ENCODE data around the gene MATN4.

DNA sequence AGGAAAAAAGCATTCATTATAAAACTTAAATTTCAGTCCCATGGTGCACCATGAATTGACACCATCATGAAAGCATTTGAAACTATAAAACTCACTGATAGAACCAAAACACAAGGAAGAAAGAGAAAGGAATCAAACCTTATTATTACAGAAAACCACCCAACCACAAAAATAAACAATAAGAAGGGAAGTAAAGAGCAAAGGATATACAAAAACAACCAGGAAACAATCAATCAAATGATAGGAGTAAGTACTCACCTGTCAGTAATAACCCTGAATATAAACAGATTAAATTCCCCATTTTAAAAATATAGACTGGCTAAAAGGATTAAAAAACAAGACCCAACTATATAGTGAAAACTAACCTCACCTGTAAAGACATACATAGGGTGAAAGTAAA, 59.5 kb downstream of the MATN4 start:
- no peak for TF ChIP-seq POLR2A (IDR thresholded peaks at IDR 0.05)
- TF ChIP-seq CTCF (IDR thresholded peaks at IDR 0.05 in 4 of 5, conservative IDR thresholded peaks at IDR 0.05 in 1 of 5), result no peak
